SK-N-SH (cell line): ENCODE measurements around the gene ZDHHC11.

ENCODE experiments used
- EP300 ChIP-seq, 2 experiments: IDR thresholded peaks; 2 replicates each; pipeline versions ENCODE4 v1.4.0 to v1.6.1; 2012; ENCODE audit warnings: borderline replicate concordance in 1 of 2, low read depth in 1 of 2, low read length in 1 of 2
- EZH2phosphoT487 ChIP-seq: fragments of 200-600 bp; sonication (generic); IDR thresholded peaks from 2 replicates; pipeline ENCODE4 v1.6.1; 2017; ENCODE audit warnings: low read depth, mixed run types, mild to moderate bottlenecking, antibody characterized with exemption, moderate library complexity, borderline replicate concordance
- FOXM1 ChIP-seq: IDR thresholded peaks from 2 replicates; pipeline ENCODE4 v1.4.0; 2012; ENCODE audit warnings: low read depth, mild to moderate bottlenecking
- GATA2 ChIP-seq: sonication (generic); formaldehyde crosslinking; IDR thresholded peaks from 2 replicates; pipeline ENCODE4 v1.5.0; 2020; ENCODE audit warnings: mild to moderate bottlenecking, missing genetic modification reagents
- POLR2AphosphoS5 ChIP-seq: IDR thresholded peaks from 2 replicates; pipeline ENCODE4 v1.6.1; 2012; ENCODE audit warnings: low read depth, low read length
- RAD21 ChIP-seq: IDR thresholded peaks from 2 replicates; pipeline ENCODE4 v1.6.1; 2012; ENCODE audit warnings: mild to moderate bottlenecking, low read length
- SMC3 ChIP-seq: IDR thresholded peaks from 2 replicates; pipeline ENCODE4 v1.6.1; 2012; ENCODE audit warnings: low read depth, low read length, improper control_type of control experiment
- TF ChIP-seq, protein P1 (sequence below): IDR thresholded peaks from 2 replicates; pipeline ENCODE4; 2012
- TF ChIP-seq, protein P2 (sequence below): fragments of 200-600 bp; sonication (generic); IDR thresholded peaks from 2 replicates; pipeline ENCODE4 v1.6.1; 2017; ENCODE audit warnings: antibody characterized with exemption, mild to moderate bottlenecking, moderate library complexity
- TF ChIP-seq, protein P3 (sequence below): fragments of 150-350 bp; IDR thresholded peaks from 2 replicates; pipeline ENCODE4 v1.6.1; 2016; ENCODE audit warnings: mild to moderate bottlenecking, low read depth, low read length
- TF ChIP-seq, protein P4 (sequence below): IDR thresholded peaks from 2 replicates; pipeline ENCODE4 v1.6.1; 2012; ENCODE audit warnings: mild to moderate bottlenecking, low read depth, low read length, moderate library complexity

DNA sequence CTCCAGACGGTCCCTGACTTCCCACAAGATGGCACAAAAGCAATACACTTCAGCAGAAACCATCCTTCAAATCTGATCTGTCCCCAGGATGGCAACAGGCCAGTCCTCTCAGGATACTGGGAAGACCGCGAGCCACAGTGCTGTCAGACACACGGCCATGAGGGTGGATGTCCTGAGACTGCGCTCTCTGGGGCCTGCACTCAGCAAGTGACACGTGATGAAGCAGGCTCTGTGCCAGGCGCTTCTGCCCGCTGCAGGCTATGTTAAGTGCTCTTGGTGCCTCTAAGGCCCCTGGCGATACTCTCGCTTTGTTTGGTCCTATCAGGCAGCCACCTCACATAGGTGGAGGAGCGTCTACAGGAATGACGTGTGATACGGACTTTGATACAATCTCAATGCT is 34.7 kb upstream of the ZDHHC11 start:
- TF ChIP-seq, protein P1, sequence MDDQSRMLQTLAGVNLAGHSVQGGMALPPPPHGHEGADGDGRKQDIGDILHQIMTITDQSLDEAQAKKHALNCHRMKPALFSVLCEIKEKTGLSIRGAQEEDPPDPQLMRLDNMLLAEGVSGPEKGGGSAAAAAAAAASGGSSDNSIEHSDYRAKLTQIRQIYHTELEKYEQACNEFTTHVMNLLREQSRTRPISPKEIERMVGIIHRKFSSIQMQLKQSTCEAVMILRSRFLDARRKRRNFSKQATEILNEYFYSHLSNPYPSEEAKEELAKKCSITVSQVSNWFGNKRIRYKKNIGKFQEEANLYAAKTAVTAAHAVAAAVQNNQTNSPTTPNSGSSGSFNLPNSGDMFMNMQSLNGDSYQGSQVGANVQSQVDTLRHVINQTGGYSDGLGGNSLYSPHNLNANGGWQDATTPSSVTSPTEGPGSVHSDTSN: no peak
- TF ChIP-seq, protein P2, sequence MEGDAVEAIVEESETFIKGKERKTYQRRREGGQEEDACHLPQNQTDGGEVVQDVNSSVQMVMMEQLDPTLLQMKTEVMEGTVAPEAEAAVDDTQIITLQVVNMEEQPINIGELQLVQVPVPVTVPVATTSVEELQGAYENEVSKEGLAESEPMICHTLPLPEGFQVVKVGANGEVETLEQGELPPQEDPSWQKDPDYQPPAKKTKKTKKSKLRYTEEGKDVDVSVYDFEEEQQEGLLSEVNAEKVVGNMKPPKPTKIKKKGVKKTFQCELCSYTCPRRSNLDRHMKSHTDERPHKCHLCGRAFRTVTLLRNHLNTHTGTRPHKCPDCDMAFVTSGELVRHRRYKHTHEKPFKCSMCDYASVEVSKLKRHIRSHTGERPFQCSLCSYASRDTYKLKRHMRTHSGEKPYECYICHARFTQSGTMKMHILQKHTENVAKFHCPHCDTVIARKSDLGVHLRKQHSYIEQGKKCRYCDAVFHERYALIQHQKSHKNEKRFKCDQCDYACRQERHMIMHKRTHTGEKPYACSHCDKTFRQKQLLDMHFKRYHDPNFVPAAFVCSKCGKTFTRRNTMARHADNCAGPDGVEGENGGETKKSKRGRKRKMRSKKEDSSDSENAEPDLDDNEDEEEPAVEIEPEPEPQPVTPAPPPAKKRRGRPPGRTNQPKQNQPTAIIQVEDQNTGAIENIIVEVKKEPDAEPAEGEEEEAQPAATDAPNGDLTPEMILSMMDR: no peak
- no peak for TF ChIP-seq RAD21
- TF ChIP-seq, protein P3, sequence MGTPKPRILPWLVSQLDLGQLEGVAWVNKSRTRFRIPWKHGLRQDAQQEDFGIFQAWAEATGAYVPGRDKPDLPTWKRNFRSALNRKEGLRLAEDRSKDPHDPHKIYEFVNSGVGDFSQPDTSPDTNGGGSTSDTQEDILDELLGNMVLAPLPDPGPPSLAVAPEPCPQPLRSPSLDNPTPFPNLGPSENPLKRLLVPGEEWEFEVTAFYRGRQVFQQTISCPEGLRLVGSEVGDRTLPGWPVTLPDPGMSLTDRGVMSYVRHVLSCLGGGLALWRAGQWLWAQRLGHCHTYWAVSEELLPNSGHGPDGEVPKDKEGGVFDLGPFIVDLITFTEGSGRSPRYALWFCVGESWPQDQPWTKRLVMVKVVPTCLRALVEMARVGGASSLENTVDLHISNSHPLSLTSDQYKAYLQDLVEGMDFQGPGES: no peak
- TF ChIP-seq EZH2phosphoT487: no peak
- TF ChIP-seq EP300 (IDR thresholded peaks at IDR 0.05; ENCODE audit: borderline replicate concordance in 1 of 2, low read depth in 1 of 2, low read length in 1 of 2): no peak
- TF ChIP-seq POLR2AphosphoS5: no peak
- no peak for TF ChIP-seq FOXM1
- TF ChIP-seq SMC3: no peak
- no peak for TF ChIP-seq GATA2
- TF ChIP-seq, protein P4, sequence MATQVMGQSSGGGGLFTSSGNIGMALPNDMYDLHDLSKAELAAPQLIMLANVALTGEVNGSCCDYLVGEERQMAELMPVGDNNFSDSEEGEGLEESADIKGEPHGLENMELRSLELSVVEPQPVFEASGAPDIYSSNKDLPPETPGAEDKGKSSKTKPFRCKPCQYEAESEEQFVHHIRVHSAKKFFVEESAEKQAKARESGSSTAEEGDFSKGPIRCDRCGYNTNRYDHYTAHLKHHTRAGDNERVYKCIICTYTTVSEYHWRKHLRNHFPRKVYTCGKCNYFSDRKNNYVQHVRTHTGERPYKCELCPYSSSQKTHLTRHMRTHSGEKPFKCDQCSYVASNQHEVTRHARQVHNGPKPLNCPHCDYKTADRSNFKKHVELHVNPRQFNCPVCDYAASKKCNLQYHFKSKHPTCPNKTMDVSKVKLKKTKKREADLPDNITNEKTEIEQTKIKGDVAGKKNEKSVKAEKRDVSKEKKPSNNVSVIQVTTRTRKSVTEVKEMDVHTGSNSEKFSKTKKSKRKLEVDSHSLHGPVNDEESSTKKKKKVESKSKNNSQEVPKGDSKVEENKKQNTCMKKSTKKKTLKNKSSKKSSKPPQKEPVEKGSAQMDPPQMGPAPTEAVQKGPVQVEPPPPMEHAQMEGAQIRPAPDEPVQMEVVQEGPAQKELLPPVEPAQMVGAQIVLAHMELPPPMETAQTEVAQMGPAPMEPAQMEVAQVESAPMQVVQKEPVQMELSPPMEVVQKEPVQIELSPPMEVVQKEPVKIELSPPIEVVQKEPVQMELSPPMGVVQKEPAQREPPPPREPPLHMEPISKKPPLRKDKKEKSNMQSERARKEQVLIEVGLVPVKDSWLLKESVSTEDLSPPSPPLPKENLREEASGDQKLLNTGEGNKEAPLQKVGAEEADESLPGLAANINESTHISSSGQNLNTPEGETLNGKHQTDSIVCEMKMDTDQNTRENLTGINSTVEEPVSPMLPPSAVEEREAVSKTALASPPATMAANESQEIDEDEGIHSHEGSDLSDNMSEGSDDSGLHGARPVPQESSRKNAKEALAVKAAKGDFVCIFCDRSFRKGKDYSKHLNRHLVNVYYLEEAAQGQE: no peak
